ENCODE data around the gene EXOC4.

- TF ChIP-seq CTCF (IDR thresholded peaks at IDR 0.05) (no peak; the same call in 1 of the 2 replicates), POLR2AphosphoS5 (IDR thresholded peaks at IDR 0.05; ENCODE audit: low read depth, low read length) (no peak)
Observed at GRCh38 chr7:133973710-133974109, 720.8 kb downstream of the EXOC4 start.

Measured in Panc1 (cell line).